Neuron (in vitro differentiated cells): ENCODE data around the gene STXBP5L.
"Not testable (repeated sequence)": the region's sequence is repeated elsewhere in the genome, so short reads cannot be mapped to it uniquely, and the experiment has no call there.

Source experiments
- H2AFZ ChIP-seq: one replicate; pipeline ENCODE4 v1.6.1; 2013; ENCODE audit warnings: low read depth, mild to moderate bottlenecking, inconsistent platforms, low read length, moderate library complexity
- H3K27me3 ChIP-seq: one replicate; pipeline ENCODE4 v1.6.1; 2013; ENCODE audit warnings: low read length; ENCODE audit not compliant: insufficient read depth
- H3K36me3 ChIP-seq: one replicate; pipeline ENCODE4 v1.6.1; 2013; ENCODE audit warnings: low read length; ENCODE audit not compliant: insufficient read depth
- H3K4me1 ChIP-seq: one replicate; pipeline ENCODE4 v1.6.1; 2013; ENCODE audit warnings: low read length; ENCODE audit not compliant: insufficient read depth
- H3K4me3 ChIP-seq: 2 replicates; pipeline ENCODE4 v1.5.1; 2013; ENCODE audit warnings: mild to moderate bottlenecking, low read length, moderate library complexity
- H3K9me3 ChIP-seq: one replicate; pipeline ENCODE4 v1.6.1; 2013; ENCODE audit warnings: low read length

STXBP5L gene

GRCh38 chr3:121330118-121330517 lies 422.1 kb downstream of the STXBP5L start:
- no peak overlapping the region for H3K4me3 ChIP-seq
- no peaks in the 10 kb centered on the region for H3K36me3 ChIP-seq
- no peaks in the 10 kb centered on the region for H3K4me1 ChIP-seq
- no peaks in the 10 kb centered on the region for H3K27me3 ChIP-seq
- no peak overlapping the region for H2AFZ ChIP-seq
- no peaks in the 10 kb centered on the region for H3K9me3 ChIP-seq

- Histone ChIP-seq H3K36me3 (no peaks in the 10 kb centered on the region), H3K27me3 (no peaks in the 10 kb centered on the region), H3K4me3 (no peak overlapping the region), H2AFZ (no peak overlapping the region), H3K4me1 (no peaks in the 10 kb centered on the region), H3K9me3 (no peaks in the 10 kb centered on the region)
Measured at GRCh38 chr3:121330634-121331033, 422.6 kb downstream of the STXBP5L start.

GRCh38 chr3:121355960-121356359 lies 448.0 kb downstream of the STXBP5L start:
- H3K27me3 ChIP-seq, H3K36me3 ChIP-seq, H3K4me1 ChIP-seq: not testable (repeated sequence)

GRCh38 chr3:121362035-121362734 lies 454.2 kb downstream of the STXBP5L start:
- Histone ChIP-seq H3K4me3 (no peak overlapping the region), H3K36me3 (no peaks in the 10 kb centered on the region), H3K27me3 (no peaks in the 10 kb centered on the region)

More at GRCh38 chr3:121355960-121356359, 448.0 kb downstream of the STXBP5L start:
- H3K4me3 ChIP-seq, H3K9me3 ChIP-seq, H2AFZ ChIP-seq: not testable (repeated sequence)

GRCh38 chr3:121388308-121388707 lies 480.3 kb downstream of the STXBP5L start:
- not testable (repeated sequence) for H2AFZ ChIP-seq, H3K9me3 ChIP-seq, H3K27me3 ChIP-seq, H3K36me3 ChIP-seq, H3K4me1 ChIP-seq, H3K4me3 ChIP-seq

More at GRCh38 chr3:121362035-121362734, 454.2 kb downstream of the STXBP5L start:
- Histone ChIP-seq H3K4me1 (no peaks in the 10 kb centered on the region), H3K9me3 (no peaks in the 10 kb centered on the region), H2AFZ (no peak overlapping the region)

GRCh38 chr3:121395967-121396366 lies 488.0 kb downstream of the STXBP5L start:
- H3K9me3 ChIP-seq, H3K4me3 ChIP-seq, H3K4me1 ChIP-seq, H2AFZ ChIP-seq, H3K36me3 ChIP-seq, H3K27me3 ChIP-seq: not testable (repeated sequence)

- not testable (repeated sequence) for H3K4me3 ChIP-seq, H2AFZ ChIP-seq, H3K9me3 ChIP-seq, H3K4me1 ChIP-seq, H3K36me3 ChIP-seq, H3K27me3 ChIP-seq
Measured at GRCh38 chr3:121398051-121398450, 490.0 kb downstream of the STXBP5L start.

- Histone ChIP-seq H2AFZ (no peak overlapping the region), H3K9me3 (no peaks in the 10 kb centered on the region), H3K36me3 (no peaks in the 10 kb centered on the region), H3K4me1 (no peaks in the 10 kb centered on the region), H3K4me3 (no peak overlapping the region), H3K27me3 (no peaks in the 10 kb centered on the region)
Measured at GRCh38 chr3:121399820-121400219, 491.8 kb downstream of the STXBP5L start.

GRCh38 chr3:121405631-121406030 lies 497.6 kb downstream of the STXBP5L start:
- no peaks in the 10 kb centered on the region for H3K27me3 ChIP-seq
- no peak overlapping the region for H2AFZ ChIP-seq
- no peaks in the 10 kb centered on the region for H3K4me1 ChIP-seq
- H3K36me3 ChIP-seq: no peaks in the 10 kb centered on the region
- H3K4me3 ChIP-seq: no peak overlapping the region
- H3K9me3 ChIP-seq: no peaks in the 10 kb centered on the region

- Histone ChIP-seq H3K9me3 (no peaks in the 10 kb centered on the region), H3K36me3 (no peaks in the 10 kb centered on the region), H3K4me3 (no peak overlapping the region), H3K4me1 (no peaks in the 10 kb centered on the region), H2AFZ (no peak overlapping the region), H3K27me3 (no peaks in the 10 kb centered on the region)
Measured at GRCh38 chr3:121411523-121411922, 503.5 kb downstream of the STXBP5L start.

- no peaks in the 10 kb centered on the region for H3K9me3 ChIP-seq
- no peaks in the 10 kb centered on the region for H3K27me3 ChIP-seq
- no peak overlapping the region for H2AFZ ChIP-seq
- H3K4me1 ChIP-seq: no peaks in the 10 kb centered on the region
- no peaks in the 10 kb centered on the region for H3K36me3 ChIP-seq
- no peak overlapping the region for H3K4me3 ChIP-seq
Measured at GRCh38 chr3:121414924-121415323, 506.9 kb downstream of the STXBP5L start.

- Histone ChIP-seq H3K9me3 (no peaks in the 10 kb centered on the region), H2AFZ (no peak overlapping the region), H3K27me3 (no peaks in the 10 kb centered on the region), H3K36me3 (no peaks in the 10 kb centered on the region), H3K4me1 (peaks cover 4% of the 10 kb centered on the region), H3K4me3 (no peak overlapping the region)
Measured at GRCh38 chr3:121418182-121418581, 510.2 kb downstream of the STXBP5L start.

- Histone ChIP-seq H3K27me3 (no peaks in the 10 kb centered on the region), H3K36me3 (peaks cover 8% of the 10 kb centered on the region), H2AFZ (no peak overlapping the region)
Measured at GRCh38 chr3:121424549-121424948, 516.5 kb downstream of the STXBP5L start.

GRCh38 chr3:121430664-121431215 lies 522.7 kb downstream of the STXBP5L start:
- Histone ChIP-seq H3K9me3 (no peaks in the 10 kb centered on the region), H3K4me3 (no peak overlapping the region), H3K4me1 (no peaks in the 10 kb centered on the region), H3K36me3 (peaks cover 43% of the 10 kb centered on the region), H2AFZ (no peak overlapping the region), H3K27me3 (no peaks in the 10 kb centered on the region)

More at GRCh38 chr3:121424549-121424948, 516.5 kb downstream of the STXBP5L start:
- no peaks in the 10 kb centered on the region for H3K9me3 ChIP-seq
- H3K4me3 ChIP-seq: no peak overlapping the region
- H3K4me1 ChIP-seq: peaks cover 4% of the 10 kb centered on the region
